ENCODE results near the gene PLCG1. TPM values are rescaled to one million over a fixed set of nuclear protein-coding genes. Genes with fewer than 3 reads are reported as not detected.
A peak's percentile ranks its signal among the peaks of the same experiment; 100 is the strongest.

Gene PLCG1
- total and polyA plus RNA-seq, 2 of the 8 experiments (the other 6 are each of a cell fraction or from before 2014, with no cell fraction given): 103 to 154 TPM

- Histone ChIP-seq H3K9ac (replicated peaks in 1 of 4; ENCODE audit: extremely low read depth in 1 of 4, low read depth in 3 of 4, low read length in 3 of 4) (no peak overlapping the region), H3K27me3 (replicated peaks in 1 of 4; ENCODE audit: control insufficient read depth in 3 of 4, extremely low read depth in 1 of 4, insufficient read depth in 3 of 4, low read length in 3 of 4) (no peaks in the 10 kb centered on the region), H3K4me1 (replicated peaks in 1 of 4; ENCODE audit: control insufficient read depth in 3 of 4, insufficient read depth in 4 of 4, low read length in 3 of 4) (no peaks in the 10 kb centered on the region), H3K9me3 (ENCODE audit: insufficient read depth in 2 of 2, low read depth in 1 of 2, low read length in 1 of 2) (no peaks in the 10 kb centered on the region), H2BK5ac (ENCODE audit: low read depth, low read length) (no peak overlapping the region), H3K79me2 (ENCODE audit: control insufficient read depth in 1 of 2, insufficient read depth in 2 of 2, low read length in 2 of 2) (no peaks in the 10 kb centered on the region), H3K14ac (ENCODE audit: insufficient read length) (no peak overlapping the region), H3K79me1 (ENCODE audit: low read depth, low read length) (no peaks in the 10 kb centered on the region), H2BK12ac (ENCODE audit: low read depth, low read length) (no peak overlapping the region), H3K27ac (ENCODE audit: low read depth, low read length) (no peak overlapping the region), H2BK20ac (ENCODE audit: low read length) (no peak overlapping the region), H3K23ac (ENCODE audit: insufficient read length) (no peak overlapping the region), H3K4ac (replicated peaks; ENCODE audit: insufficient read length, low read depth, low read length) (no peak overlapping the region), H3K36me3 (ENCODE audit: control insufficient read depth in 2 of 4, insufficient read depth in 4 of 4, low read length in 3 of 4) (no peaks in the 10 kb centered on the region), H3K56ac (replicated peaks; ENCODE audit: insufficient read length, low read depth, low read length) (no peak overlapping the region), H4K91ac (replicated peaks; ENCODE audit: insufficient read length, low read length) (no peak overlapping the region), H2BK120ac (replicated peaks; ENCODE audit: low read depth, low read length) (no peak overlapping the region), H2BK15ac (ENCODE audit: low read length) (no peak overlapping the region), H3K4me3 (ENCODE audit: extremely low read depth in 1 of 4, insufficient read depth in 2 of 4, low read depth in 3 of 4, low read length in 4 of 4) (no peak overlapping the region), H2AFZ (ENCODE audit: low read length) (no peak overlapping the region), H4K20me1 (replicated peaks in 1 of 2; ENCODE audit: control insufficient read depth in 1 of 2, insufficient read depth in 2 of 2, low read length in 2 of 2) (no peaks in the 10 kb centered on the region), H3K4me2 (ENCODE audit: insufficient read depth in 1 of 2, low read depth in 2 of 2, low read length in 2 of 2) (no peak overlapping the region), H2AK5ac (ENCODE audit: low read depth, low read length) (no peak overlapping the region), H4K5ac (ENCODE audit: insufficient read length, low read depth, low read length) (no peak overlapping the region), H3K23me2 (ENCODE audit: low read depth, low read length) (no peaks in the 10 kb centered on the region), H4K8ac (ENCODE audit: extremely low read depth, insufficient read depth, low read length) (no peak overlapping the region), H3K18ac (ENCODE audit: extremely low read depth, low read length) (no peak overlapping the region)
- peak in 1 of 2 experiments; percentile 39 for DNase-seq (ENCODE audit: low read depth in 1 of 2, low spot score in 2 of 2)
- TF ChIP-seq POLR2AphosphoS5 (IDR thresholded peaks at IDR 0.05; ENCODE audit: low read depth, low read length) (0 out of 2 replicates have a peak, but pooled peaks have one; percentile 26), CEBPB (IDR thresholded peaks at IDR 0.05; ENCODE audit: low read depth, low read length) (no peak), YY1 (IDR thresholded peaks at IDR 0.05; ENCODE audit: low read depth, low read length) (no peak), ATF3 (IDR thresholded peaks at IDR 0.05; ENCODE audit: insufficient read depth, low read depth, low read length) (no peak), JUND (IDR thresholded peaks at IDR 0.05; ENCODE audit: low read length) (no peak), RFX5 (IDR thresholded peaks at IDR 0.05; ENCODE audit: borderline replicate concordance, low read depth, low read length) (no peak), TCF12 (IDR thresholded peaks at IDR 0.05; ENCODE audit: low read depth, low read length) (no peak)
- no peak for FAIRE-seq
- WGBS, 2 experiments (ENCODE audit: extremely low coverage in 1 of 2, insufficient coverage in 1 of 2, insufficient read length in 1 of 2, insufficient replicate concordance in 2 of 2, low coverage in 1 of 2, low lambda C conversion rate in 2 of 2, missing lambda C conversion rate in 1 of 2): 82% methylated on average over 11 of the region's 11 CpGs; no CpG with 5 or more reads in 1 of the 2 experiments
- ChIA-PET CTCF (ENCODE audit: partially characterized antibody) (interaction anchor here (1.1 to 6.2 kb wide), 4 partner anchors 10 to 154 kb away, joined by 3 to 25 read pairs (median 6); partner anchors contain the start of gene LPIN3), POLR2A (ENCODE audit: partially characterized antibody) (interaction anchor here (0.8 to 1.3 kb wide), 4 partner anchors 9 to 156 kb away, joined by 3 read pairs; partner anchors contain the start of gene LPIN3)
Observed at GRCh38 chr20:41185013-41185757, 47.8 kb downstream of the PLCG1 start.
